OCI-LY3 (cell line): ENCODE data around the gene EFHD1.
A peak's percentile ranks its signal among the peaks of the same experiment; 100 is the strongest.

Source experiments
- H2AFZ ChIP-seq: fragments of 200-600, 300-600 bp; shearing (Covaris generic); 2 replicates; pipeline ENCODE4 v1.6.0; 2014; ENCODE audit warnings: antibody characterized with exemption, low read depth, low read length
- H3K27ac ChIP-seq: fragments of 200-600, 300-600 bp; sonication (generic); 2 replicates; pipeline ENCODE4 v1.5.1; 2014; ENCODE audit warnings: mild to moderate bottlenecking, low read length, moderate library complexity, mixed read lengths
- H3K27me3 ChIP-seq: fragments of 200-600, 300-600 bp; sonication (generic); 2 replicates; pipeline ENCODE4 v1.6.1; 2014; ENCODE audit warnings: low read depth, low read length, mixed read lengths
- H3K36me3 ChIP-seq: fragments of 200-600, 300-600 bp; sonication (generic); replicated peaks from 2 replicates; pipeline ENCODE3; 2014; ENCODE audit warnings: low read depth, low read length, mixed read lengths
- H3K4me1 ChIP-seq: fragments of 300-600, 200-600 bp; sonication (generic); 2 replicates; pipeline ENCODE4 v1.6.1; 2014; ENCODE audit warnings: low read length, mixed read lengths
- H3K4me2 ChIP-seq: fragments of 200-600, 300-600 bp; sonication (generic); 2 replicates; pipeline ENCODE4 v1.6.1; 2014; ENCODE audit warnings: low read length, mixed read lengths
- H3K4me3 ChIP-seq: fragments of 300-600, 200-600 bp; sonication (generic); 2 replicates; pipeline ENCODE4 v1.5.1; 2014; ENCODE audit warnings: antibody characterized with exemption, mild to moderate bottlenecking, low read length, moderate library complexity
- H3K79me2 ChIP-seq: fragments of 300-600, 200-600 bp; shearing (Covaris generic); 2 replicates; pipeline ENCODE4 v1.6.1; 2014; ENCODE audit warnings: mild to moderate bottlenecking, low read length, mixed read lengths
- H3K9ac ChIP-seq: fragments of 300-600, 200-600 bp; shearing (Covaris generic); 2 replicates; pipeline ENCODE4 v1.6.0; 2014; ENCODE audit warnings: mild to moderate bottlenecking, low read length, moderate library complexity
- H3K9me3 ChIP-seq: fragments of 200-600, 300-600 bp; shearing (Covaris generic); 2 replicates; pipeline ENCODE4 v1.6.1; 2014; ENCODE audit warnings: low read length, mixed read lengths; ENCODE audit not compliant: insufficient read depth
- H4K20me1 ChIP-seq: fragments of 200-600, 300-600 bp; sonication (generic); 2 replicates; pipeline ENCODE4 v1.6.1; 2016; ENCODE audit warnings: low read length, mixed read lengths; ENCODE audit not compliant: insufficient read depth
- CTCF ChIP-seq: fragments of 200-600, 300-600 bp; sonication (generic); IDR thresholded peaks from 2 replicates; pipeline ENCODE4 v1.5.1; 2014; ENCODE audit warnings: antibody characterized with exemption, low read length, low read depth
- EZH2phosphoT487 ChIP-seq: fragments of 200-600 bp; shearing (Covaris generic); IDR thresholded peaks from 2 replicates; pipeline ENCODE4 v1.6.1; 2018; ENCODE audit warnings: antibody characterized with exemption, mixed run types, low read depth

EFHD1 gene

GRCh38 chr2:232611061-232611460 lies 22.3 kb upstream of the EFHD1 start:
- no peak overlapping the region for H3K9ac ChIP-seq
- H3K9me3 ChIP-seq = no peaks in the 10 kb centered on the region
- H4K20me1 ChIP-seq = no peaks in the 10 kb centered on the region
- H3K27ac ChIP-seq = no peak overlapping the region
- no peak overlapping the region for H2AFZ ChIP-seq
- TF ChIP-seq CTCF (no peak), EZH2phosphoT487 (no peak)
- H3K4me1 ChIP-seq = no peaks in the 10 kb centered on the region
- no peak overlapping the region for H3K4me3 ChIP-seq
- no peaks in the 10 kb centered on the region for H3K79me2 ChIP-seq
- no peak overlapping the region for H3K4me2 ChIP-seq
- no peaks in the 10 kb centered on the region for H3K27me3 ChIP-seq
- H3K36me3 ChIP-seq = no peaks in the 10 kb centered on the region

- Histone ChIP-seq H3K36me3 (no peaks in the 10 kb centered on the region), H3K9me3 (no peaks in the 10 kb centered on the region), H3K4me1 (no peaks in the 10 kb centered on the region), H3K27ac (no peak overlapping the region), H3K4me2 (no peak overlapping the region), H3K79me2 (no peaks in the 10 kb centered on the region), H4K20me1 (no peaks in the 10 kb centered on the region), H2AFZ (no peak overlapping the region), H3K9ac (no peak overlapping the region), H3K4me3 (no peak overlapping the region), H3K27me3 (no peaks in the 10 kb centered on the region)
- TF ChIP-seq CTCF (peak; percentile 69), EZH2phosphoT487 (no peak)
Measured at GRCh38 chr2:232611559-232612218, 21.7 kb upstream of the EFHD1 start.

- no peak for TF ChIP-seq CTCF
- TF ChIP-seq EZH2phosphoT487 = no peak
- Histone ChIP-seq H3K9ac (no peak overlapping the region), H3K27me3 (no peaks in the 10 kb centered on the region), H3K27ac (no peak overlapping the region), H3K4me3 (no peak overlapping the region), H3K4me2 (no peak overlapping the region), H3K9me3 (no peaks in the 10 kb centered on the region), H2AFZ (no peak overlapping the region), H3K79me2 (no peaks in the 10 kb centered on the region), H3K4me1 (no peaks in the 10 kb centered on the region), H4K20me1 (no peaks in the 10 kb centered on the region), H3K36me3 (no peaks in the 10 kb centered on the region)
Measured at GRCh38 chr2:232613538-232614134, 19.8 kb upstream of the EFHD1 start.

GRCh38 chr2:232615339-232615738 lies 18.1 kb upstream of the EFHD1 start:
- Histone ChIP-seq H3K27ac (no peak overlapping the region), H3K4me2 (no peak overlapping the region), H3K4me3 (no peak overlapping the region), H4K20me1 (no peaks in the 10 kb centered on the region), H3K27me3 (no peaks in the 10 kb centered on the region), H3K79me2 (no peaks in the 10 kb centered on the region), H3K36me3 (no peaks in the 10 kb centered on the region), H3K9ac (no peak overlapping the region), H2AFZ (no peak overlapping the region), H3K4me1 (no peaks in the 10 kb centered on the region), H3K9me3 (no peaks in the 10 kb centered on the region)
- TF ChIP-seq CTCF (no peak), EZH2phosphoT487 (no peak)
